GM19468 (cell line): ENCODE data around the gene BCAS1.

Source experiments
- ATAC-seq: cut with Tn5 transposase; IDR thresholded peaks from one replicate; pipeline ENCODE4 v1.9.1; 2021; ENCODE audit warnings: mild to moderate bottlenecking, moderate library complexity, moderate number of reproducible peaks; ENCODE audit not compliant: unreplicated experiment; ENCODE audit errors: extremely low read depth

The BCAS1 gene

DNA sequence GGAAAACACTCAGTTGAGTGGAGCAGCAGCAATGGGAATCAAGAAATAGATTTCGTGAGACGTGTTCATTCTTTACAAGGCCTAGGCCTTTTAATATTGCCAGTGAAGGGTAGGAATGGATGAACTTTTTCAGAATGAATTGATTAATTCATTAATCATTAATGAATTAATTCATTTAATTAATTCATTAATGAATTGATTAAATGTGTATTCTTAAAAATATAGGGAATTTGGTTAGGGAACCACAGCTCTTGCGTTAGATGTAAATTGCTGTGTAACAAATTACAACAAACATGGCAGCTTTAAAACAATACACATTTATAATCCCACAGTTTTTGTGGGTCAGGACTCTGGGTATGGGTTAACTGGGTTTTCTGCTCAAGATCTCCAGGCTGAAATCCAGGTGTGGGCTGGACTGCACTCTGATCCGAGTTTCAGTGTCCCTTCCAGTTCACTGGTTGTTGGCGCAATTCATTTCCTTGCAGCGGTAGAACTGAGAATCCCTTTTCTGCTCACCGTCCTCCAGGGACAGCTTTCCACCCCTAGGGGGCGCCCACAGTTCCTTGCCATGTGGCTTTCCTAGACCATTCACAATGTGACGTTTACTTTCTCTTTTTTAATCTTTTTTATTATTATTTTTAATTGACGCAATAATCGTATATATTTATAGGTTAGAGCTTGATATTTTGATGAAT lies 32.8 kb upstream of the BCAS1 start:
- peak; percentile 72 for ATAC-seq

DNA sequence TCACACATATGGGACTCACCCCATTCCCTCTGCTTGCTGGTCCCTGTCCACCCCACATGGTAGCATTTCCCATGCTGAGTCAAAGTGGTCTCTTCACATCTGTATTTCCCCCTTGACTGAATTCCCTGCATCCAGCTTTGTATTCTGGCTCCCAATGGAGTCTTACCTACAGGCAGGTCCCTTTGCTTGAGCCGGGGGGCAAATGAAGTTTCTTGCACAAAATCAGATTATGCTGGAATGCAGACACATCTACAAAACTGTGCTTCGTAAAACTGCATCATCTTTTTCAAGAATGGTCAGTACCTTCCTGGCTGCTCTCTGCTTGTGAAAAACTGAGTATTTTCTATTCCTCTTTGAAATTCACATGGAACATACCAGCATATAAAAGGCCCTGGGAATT lies 32.1 kb upstream of the BCAS1 start:
- ATAC-seq = no peak

DNA sequence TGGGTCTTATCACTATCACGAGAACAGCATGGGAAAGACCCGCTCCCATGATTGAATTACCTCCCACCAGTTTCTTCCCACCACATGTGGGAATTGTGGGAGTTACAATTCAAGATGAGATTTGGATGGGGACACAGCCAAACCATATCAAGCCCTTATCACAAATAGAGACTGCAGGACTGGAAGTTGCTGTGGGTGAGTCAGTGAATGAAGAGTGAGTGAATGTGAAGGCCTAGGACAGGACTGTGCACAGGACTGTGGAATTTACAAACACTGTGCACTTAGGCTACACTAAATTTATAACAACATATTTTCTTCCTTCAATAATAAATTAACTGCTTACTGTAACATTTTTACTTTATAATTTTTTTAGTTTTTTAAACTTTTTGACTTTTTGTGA lies 30.2 kb upstream of the BCAS1 start:
- no peak for ATAC-seq

DNA sequence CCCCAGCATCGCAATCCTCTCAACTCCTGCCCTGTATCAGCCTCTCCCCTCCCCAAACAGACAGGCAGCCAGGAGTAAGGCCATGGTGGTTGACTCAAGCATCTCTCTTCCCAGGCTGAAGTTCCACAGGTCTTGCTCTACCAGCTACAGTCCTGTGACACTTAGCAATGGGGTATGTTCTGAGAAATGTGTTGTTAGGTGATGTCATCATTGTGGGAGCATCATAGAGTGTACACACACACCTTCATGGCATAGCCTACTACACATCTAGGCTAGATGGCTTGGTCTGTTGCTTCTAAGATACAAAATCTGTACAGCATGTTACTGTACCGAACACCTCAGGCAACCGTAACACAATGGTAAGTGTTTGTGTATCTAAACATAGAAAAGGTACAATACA lies 29.5 kb upstream of the BCAS1 start:
- no peak for ATAC-seq

- no peak for ATAC-seq
Observed at GRCh38 chr20:54098047-54098446, 27.7 kb upstream of the BCAS1 start.

DNA sequence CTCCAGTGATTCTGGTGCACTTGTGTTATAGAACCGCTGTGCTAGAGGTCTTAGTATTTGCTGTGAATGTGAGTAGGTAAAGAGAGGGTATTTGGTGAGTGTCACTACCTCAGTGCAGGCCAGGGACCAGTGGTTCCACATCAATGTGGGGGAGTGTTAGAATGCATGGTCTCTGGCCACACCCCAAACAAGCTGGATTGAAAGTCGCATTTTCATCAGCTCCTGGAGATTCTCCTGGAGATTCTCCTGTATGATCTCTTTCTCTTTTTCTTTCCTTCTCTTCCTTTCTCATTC lies 26.8 kb upstream of the BCAS1 start:
- ATAC-seq = no peak

DNA sequence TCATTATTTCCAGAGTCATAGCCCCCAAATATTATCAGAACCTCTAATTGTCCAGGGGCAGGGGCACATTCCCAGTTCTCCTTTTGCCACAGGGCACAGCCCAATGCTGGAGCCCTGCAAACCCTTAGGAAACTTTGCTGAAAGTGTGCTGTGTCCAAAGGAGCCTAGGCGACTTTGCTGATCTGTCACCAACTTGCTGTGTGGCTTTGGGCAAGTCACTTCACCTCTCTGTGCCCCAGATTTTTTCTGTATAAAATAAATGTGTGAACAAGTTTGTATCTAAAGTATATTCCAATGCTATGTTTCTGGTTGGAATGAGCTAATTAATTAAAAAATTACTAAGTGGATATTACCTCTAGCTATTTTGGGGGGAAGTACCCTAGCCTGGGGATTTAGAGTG lies 25.4 kb upstream of the BCAS1 start:
- no peak for ATAC-seq

- no peak for ATAC-seq
Observed at GRCh38 chr20:54094268-54094580, 23.8 kb upstream of the BCAS1 start.

- no peak for ATAC-seq
Observed at GRCh38 chr20:54093423-54094267, 23.3 kb upstream of the BCAS1 start.

- ATAC-seq = no peak
Observed at GRCh38 chr20:54092021-54092420, 21.6 kb upstream of the BCAS1 start.

DNA sequence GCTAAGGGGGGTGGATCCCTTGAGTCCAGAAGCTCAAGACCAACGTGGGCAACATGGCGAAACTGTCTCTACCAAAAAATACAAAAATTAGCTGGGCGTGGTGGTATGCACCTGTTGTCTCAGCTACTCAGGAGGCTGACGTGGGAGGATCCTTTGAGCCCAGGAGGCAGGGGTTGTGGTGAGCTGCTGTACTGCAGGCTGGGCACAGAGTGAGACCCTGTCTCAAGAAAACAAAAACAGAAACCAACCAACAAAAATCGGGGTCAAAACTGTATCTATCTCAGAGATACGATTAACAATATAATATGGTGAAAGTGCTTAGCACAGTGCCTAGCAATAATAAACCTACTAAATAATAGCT lies 20.7 kb upstream of the BCAS1 start:
- no peak for ATAC-seq

DNA sequence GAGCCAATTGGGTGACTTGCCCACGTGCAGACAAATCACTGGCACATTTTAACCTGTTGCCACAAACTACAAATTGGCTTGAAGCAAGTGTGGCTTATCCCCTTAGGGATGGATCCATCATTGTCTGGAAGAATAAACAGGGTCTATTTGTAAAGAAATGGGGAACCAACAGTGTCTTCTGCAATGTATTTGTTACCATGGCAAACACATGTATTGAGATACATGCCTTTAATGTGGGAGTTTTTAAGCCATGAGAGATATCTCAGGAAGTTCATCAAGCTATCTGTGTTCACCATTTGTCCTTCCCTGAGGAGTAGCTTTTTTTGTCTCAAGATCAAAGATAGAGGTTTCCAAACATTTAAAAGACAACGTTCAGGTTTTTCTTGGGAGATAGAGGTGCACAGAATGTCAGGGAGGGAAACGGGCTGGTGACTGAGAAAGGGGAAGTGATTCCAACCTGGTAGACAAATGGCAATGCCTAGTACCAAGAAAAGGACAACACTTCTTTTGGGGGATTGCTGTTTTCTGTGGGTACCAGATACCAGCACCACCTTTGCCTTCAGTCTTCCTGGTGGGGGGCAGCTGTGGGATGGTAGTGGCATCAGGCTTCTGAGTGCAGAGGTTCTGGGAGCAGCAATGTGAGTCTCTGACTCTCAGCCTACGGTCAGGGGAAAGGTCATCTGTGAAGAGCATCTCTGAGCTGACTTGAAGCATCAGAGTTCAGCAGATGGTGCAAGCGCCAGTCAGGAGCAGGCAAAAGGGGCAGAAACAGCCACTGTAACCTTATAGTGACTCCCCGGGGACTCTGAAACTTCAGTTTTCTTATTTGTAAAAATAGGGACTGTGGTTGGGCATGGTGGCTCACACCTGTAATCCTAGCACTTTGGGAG lies 20.1 kb upstream of the BCAS1 start:
- no peak for ATAC-seq

DNA sequence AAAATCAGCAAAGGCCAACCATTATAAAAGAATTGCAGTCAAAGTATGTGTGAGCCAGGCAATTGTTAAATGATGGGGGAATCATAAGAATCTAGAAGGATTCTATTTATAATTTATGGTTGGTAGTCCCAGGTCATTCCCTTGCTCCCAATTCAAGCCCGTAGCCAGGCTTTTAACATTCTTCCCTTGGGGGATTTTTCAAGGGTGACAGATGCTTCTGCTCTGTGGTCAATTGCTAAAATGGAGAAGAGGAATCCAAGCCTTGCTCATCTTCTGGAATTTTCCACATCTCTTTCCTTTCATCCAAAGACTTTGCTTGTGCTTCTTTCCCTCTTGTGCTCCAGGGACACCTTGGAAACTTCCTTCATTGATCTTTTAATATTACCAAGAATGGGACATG lies 18.0 kb upstream of the BCAS1 start:
- ATAC-seq = no peak

- ATAC-seq = no peak
Observed at GRCh38 chr20:54086507-54087039, 16.2 kb upstream of the BCAS1 start.

DNA sequence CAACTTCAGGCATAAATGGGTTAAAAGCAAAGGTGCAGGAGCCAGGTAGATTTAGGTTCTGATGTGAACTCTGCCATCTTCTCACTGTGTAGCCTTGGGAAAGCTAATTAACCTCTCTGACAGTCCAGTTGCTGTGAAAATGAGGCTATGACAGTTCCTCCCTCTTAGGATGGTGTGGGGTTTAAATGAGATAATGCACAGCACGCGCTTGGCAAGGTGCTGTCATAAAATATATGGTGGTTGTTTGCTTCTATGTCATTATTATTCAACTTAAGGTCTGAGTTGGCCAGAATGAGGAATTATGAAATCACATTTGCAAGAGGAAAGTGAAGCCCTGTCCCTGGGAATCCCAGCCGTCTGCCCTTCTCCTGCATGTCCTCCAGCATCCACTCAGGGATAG lies 15.5 kb upstream of the BCAS1 start:
- no peak for ATAC-seq

GRCh38 chr20:54085425-54085824 lies 15.0 kb upstream of the BCAS1 start:
- ATAC-seq = no peak

DNA sequence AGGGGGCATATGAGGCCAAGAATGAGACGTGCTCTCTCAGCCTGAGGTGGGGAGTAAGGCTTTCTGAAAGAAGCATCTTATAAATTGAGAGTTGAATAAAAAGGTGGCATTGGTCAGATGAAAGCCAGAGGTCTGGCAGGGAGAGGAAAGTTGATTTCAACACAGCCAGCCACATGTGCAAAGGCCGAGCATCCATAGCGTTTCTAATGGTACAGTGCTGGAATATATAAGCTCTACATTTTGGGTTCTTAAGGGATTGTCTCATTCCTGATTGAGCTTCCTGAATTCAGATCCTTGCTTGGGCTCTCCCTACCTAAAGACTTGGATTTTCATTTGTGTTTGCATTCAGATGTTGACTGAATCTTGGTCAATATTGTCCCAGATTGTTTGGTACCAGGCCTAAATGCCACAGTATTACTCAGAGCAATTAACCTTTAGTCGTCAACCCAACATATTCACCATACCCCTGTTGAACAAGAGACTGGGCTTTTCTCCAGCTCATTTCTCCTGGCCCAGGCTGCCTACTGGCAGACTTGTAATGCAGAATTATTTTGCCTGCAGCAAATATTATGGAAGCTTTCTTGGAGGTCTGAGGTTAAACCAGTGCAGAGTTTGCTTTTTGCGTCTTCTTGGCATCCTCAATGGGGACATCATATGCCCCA lies 14.5 kb upstream of the BCAS1 start:
- ATAC-seq = no peak

DNA sequence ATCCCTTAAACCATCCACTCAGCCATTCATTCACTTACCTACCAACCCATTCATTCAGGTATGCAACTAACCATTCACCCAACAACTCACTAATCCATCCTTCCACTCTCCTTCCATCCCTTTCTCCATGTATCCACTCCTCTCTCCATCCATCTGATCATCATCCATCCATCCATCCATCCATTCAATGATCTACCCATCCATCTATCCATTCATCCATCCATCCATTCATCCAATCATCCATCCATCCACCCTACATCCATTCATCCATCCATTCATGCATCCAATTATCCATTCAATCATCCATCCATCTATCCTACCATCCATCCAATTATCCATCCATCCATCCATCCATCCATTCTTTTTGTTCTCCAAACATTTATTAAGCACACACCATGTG lies 13.8 kb upstream of the BCAS1 start:
- no peak for ATAC-seq

DNA sequence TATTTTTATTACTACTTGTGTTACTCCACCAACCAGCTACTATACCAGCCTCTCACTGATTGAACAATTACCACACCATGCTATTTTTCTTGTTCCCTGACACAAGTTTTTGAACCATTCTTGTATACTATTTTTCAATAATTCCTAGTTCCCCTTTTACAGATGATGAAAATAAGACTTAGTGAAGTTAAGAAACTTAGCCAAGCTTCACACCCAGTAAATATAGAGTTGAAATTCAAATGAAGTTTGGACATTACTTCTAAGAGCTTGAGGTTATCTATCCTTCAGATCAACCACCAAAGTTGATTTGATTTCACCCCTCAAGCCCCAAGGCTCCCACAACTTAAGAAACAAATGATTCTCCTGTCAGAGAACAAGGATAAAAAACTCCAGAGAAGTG lies 13.1 kb upstream of the BCAS1 start:
- no peak for ATAC-seq

- ATAC-seq = no peak
Observed at GRCh38 chr20:54082100-54082499, 11.7 kb upstream of the BCAS1 start.

DNA sequence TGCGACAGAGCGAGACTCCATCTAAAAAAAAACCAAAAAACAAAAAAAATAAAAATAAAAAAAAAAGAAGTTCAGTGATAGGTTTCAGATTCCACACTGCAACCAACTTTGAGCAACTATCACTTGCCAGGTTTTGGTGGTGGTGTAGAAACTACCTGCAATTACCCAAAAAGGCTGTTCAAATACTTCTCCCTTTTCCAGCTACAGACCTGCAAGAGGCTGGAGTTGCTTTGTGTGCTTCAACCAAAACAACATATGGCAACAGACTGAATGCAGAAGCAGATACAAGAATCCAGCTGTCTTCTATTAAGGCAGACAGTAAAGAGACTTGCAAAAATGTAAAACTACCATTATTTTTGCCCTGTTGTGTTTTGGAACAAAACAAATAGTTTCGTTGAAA lies 9.3 kb upstream of the BCAS1 start:
- no peak for ATAC-seq
